GM18951 (cell line): Measurements from ENCODE around the gene TRIM56.
"Not testable (repeated sequence)": the region's sequence is repeated elsewhere in the genome, so short reads cannot be mapped to it uniquely, and the experiment has no call there.

Experiments used
- POLR2A ChIP-seq: IDR thresholded peaks from 4 replicates; pipeline ENCODE4 v1.6.1; 2011; ENCODE audit warnings: mild to moderate bottlenecking; ENCODE audit not compliant: insufficient read length, insufficient read depth; ENCODE audit errors: extremely low read depth
- in situ Hi-C: fragments of 300-500 bp; cut with MboI; formaldehyde crosslinking; loops from one replicate; pipeline ENCODE4 v1.12.0; 2022; ENCODE audit warnings: low sequenced_read_pairs, mixed read lengths, inconsistent platforms; ENCODE audit not compliant: unreplicated experiment

Gene TRIM56

GRCh38 chr7:101097561-101097960 lies 12.3 kb downstream of the TRIM56 start:
- in situ Hi-C loops = no loop called here
- no peak for TF ChIP-seq POLR2A

- no peak for TF ChIP-seq POLR2A
- in situ Hi-C loops = no loop called here
Observed at GRCh38 chr7:101099969-101100781, 14.9 kb downstream of the TRIM56 start.

- TF ChIP-seq POLR2A = no peak
- in situ Hi-C loops = no loop called here
Observed at GRCh38 chr7:101100858-101101847, 15.9 kb downstream of the TRIM56 start.

- in situ Hi-C loops = no loop called here
- no peak for TF ChIP-seq POLR2A
Observed at GRCh38 chr7:101102026-101102425, 16.7 kb downstream of the TRIM56 start.

GRCh38 chr7:101103701-101104100 lies 18.4 kb downstream of the TRIM56 start:
- in situ Hi-C loops = not testable (repeated sequence)

- in situ Hi-C loops = no loop called here
- no peak for TF ChIP-seq POLR2A
Observed at GRCh38 chr7:101104193-101104713, 19.0 kb downstream of the TRIM56 start.

GRCh38 chr7:101104799-101105198 lies 19.5 kb downstream of the TRIM56 start:
- in situ Hi-C loops = no loop called here

GRCh38 chr7:101105248-101105647 lies 20.0 kb downstream of the TRIM56 start:
- in situ Hi-C loops = not testable (repeated sequence)

More at GRCh38 chr7:101104799-101105198, 19.5 kb downstream of the TRIM56 start:
- no peak for TF ChIP-seq POLR2A

GRCh38 chr7:101106386-101106785 lies 21.1 kb downstream of the TRIM56 start:
- in situ Hi-C loops = no loop called here
- no peak for TF ChIP-seq POLR2A

- no peak for TF ChIP-seq POLR2A
- in situ Hi-C loops = no loop called here
Observed at GRCh38 chr7:101108330-101108857, 23.1 kb downstream of the TRIM56 start.

- in situ Hi-C loops = no loop called here
- TF ChIP-seq POLR2A = no peak
Observed at GRCh38 chr7:101108961-101109360, 23.7 kb downstream of the TRIM56 start.

- in situ Hi-C loops = no loop called here
- TF ChIP-seq POLR2A = no peak
Observed at GRCh38 chr7:101109368-101109767, 24.1 kb downstream of the TRIM56 start.

GRCh38 chr7:101111261-101111660 lies 26.0 kb downstream of the TRIM56 start:
- in situ Hi-C loops = no loop called here
- TF ChIP-seq POLR2A = no peak
